HL-60 (cell line): ENCODE data around the gene LENG9.

Experiments used
- CTCF ChIP-seq: IDR thresholded peaks from one replicate; pipeline ENCODE4 v1.5.1; 2011; ENCODE audit warnings: low read length, control low read depth, inconsistent platforms; ENCODE audit not compliant: insufficient read depth
- GABPA ChIP-seq: IDR thresholded peaks from 2 replicates; pipeline ENCODE4 v1.6.1; 2012; ENCODE audit warnings: low read depth
- POLR2AphosphoS5 ChIP-seq: IDR thresholded peaks from 2 replicates; pipeline ENCODE4 v1.6.1; 2012; ENCODE audit warnings: low read depth
- REST ChIP-seq: IDR thresholded peaks from 2 replicates; pipeline ENCODE4 v1.6.1; 2012; ENCODE audit warnings: low read depth; ENCODE audit not compliant: insufficient replicate concordance
- SPI1 ChIP-seq: IDR thresholded peaks from 2 replicates; pipeline ENCODE4 v1.6.1; 2012; ENCODE audit warnings: low read depth, mild to moderate bottlenecking, borderline replicate concordance

GRCh38 chr19:54506079-54506478 lies 42.5 kb upstream of the LENG9 start:
- TF ChIP-seq CTCF (no peak), POLR2AphosphoS5 (no peak), REST (no peak), GABPA (no peak), SPI1 (no peak)
